GM18873 (cell line): ENCODE results near the gene FKBP15.
"Not testable (repeated sequence)": the region's sequence is repeated elsewhere in the genome, so short reads cannot be mapped to it uniquely, and the experiment has no call there.

Source experiments
- ATAC-seq: cut with Tn5 transposase; IDR thresholded peaks from one replicate; pipeline ENCODE4 v1.9.1; 2021; ENCODE audit warnings: mild to moderate bottlenecking, moderate library complexity, moderate number of reproducible peaks; ENCODE audit not compliant: unreplicated experiment, low FRiP score

Gene FKBP15

DNA sequence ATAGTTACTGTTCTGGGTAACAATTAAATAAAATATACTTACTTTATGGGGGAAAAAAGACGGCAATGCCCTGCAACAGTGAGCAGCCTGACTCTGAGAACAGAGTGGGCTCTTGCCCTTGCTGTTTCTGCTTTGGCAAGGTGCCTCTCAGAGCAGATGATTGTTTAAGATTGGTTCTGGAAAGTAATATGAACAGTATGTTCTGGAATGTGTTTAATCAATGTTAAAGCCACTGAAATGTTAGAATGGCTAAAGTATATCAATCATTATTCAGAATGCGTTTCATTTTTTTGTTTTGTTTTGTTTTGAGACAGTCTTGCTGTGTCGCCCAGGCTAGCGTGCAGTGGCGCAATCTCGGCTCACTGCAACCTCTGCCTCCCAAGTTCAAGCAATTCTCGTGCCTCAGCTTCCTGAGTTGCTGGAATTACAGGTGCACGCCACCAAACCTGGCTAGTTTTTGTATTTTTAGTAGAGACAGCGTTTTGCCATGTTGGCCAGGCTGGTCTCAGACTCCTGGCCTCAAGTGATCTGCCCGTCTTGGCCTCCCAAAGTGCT, 14.7 kb upstream of the FKBP15 start:
- not testable (repeated sequence) for ATAC-seq

DNA sequence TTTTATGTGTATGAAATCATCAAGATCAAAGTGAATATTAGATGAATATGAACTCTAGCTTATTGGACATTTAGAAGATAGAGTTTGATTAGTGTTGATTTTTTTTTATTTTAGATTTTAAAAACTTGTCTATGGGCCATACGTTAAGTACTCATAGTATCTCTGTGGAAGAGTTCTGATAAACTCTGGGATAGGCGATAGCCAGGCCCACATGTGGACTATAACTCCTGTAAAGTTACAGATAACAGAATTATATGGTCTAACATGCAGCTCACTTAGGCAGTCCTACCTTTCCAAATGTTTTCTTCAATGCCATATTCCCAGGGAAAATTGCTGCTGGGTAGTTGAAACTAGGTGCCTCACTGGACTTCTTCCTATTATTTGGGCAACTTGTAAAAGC, 10.6 kb upstream of the FKBP15 start:
- ATAC-seq: no peak

GRCh38 chr9:113228130-113228665, 7.1 kb upstream of the FKBP15 start:
- no peak for ATAC-seq

DNA sequence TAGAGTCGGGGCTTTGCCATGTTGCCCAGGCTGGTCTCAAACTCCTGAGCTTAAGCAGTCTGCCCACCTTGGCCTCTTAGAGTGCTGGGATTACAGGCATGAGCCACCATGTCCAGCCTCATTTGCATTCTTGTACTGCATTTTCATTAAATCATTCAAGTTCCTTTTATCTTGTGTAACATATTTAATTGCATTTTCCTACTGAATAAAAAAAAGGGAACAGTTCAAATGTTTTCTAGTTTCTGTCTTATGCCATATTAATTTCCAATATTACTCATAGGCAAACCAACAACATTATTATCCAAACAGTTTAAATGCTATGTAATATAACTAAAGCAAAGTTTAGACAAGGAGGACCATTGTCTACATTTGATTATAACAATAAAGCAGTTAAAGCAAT, 6.4 kb upstream of the FKBP15 start:
- ATAC-seq: no peak

DNA sequence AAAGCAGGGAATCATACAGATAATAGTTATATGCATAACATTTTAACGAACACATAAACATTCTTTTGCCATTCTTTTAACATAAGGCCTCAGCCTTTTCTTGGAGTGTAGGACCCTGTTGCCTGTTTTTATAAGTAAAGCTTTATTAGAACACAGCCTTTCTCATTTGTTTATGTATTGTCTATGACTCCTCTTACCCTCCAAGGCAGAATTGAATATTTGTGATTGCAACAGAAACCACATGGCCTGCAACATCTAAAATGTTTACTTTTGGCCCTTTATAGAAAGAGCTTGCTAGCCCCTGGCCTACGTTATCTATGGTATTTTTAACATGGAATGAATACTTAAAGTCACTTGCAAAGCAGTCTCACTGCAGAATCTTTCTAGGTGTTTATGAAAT, 2.9 kb upstream of the FKBP15 start:
- no peak for ATAC-seq

GRCh38 chr9:113222482-113222841, 1.4 kb upstream of the FKBP15 start:
- ATAC-seq: no peak

GRCh38 chr9:113221800-113222481, 864 bp upstream of the FKBP15 start:
- ATAC-seq: no peak

GRCh38 chr9:113220467-113221002, 542 bp downstream of the FKBP15 start:
- no peak for ATAC-seq

DNA sequence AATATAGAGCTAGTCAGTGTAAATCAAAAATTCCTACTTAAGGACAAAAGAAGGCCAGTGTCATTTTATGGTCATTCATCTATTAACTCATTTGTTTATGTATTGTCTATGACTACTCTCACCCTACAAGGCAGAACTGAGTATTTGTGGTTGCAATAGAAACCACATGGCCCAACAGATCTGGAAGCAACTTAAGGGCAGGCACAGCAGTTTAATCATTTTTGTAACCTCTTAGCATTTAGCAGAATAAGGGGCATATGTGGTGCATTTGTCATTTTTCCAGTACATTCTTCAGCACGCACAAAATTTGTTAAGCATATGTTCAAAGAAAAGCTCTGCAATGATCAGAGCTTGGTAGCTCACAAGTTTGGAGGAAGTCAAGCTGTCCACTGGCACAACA, 1.1 kb downstream of the FKBP15 start:
- ATAC-seq: peak; percentile 67

DNA sequence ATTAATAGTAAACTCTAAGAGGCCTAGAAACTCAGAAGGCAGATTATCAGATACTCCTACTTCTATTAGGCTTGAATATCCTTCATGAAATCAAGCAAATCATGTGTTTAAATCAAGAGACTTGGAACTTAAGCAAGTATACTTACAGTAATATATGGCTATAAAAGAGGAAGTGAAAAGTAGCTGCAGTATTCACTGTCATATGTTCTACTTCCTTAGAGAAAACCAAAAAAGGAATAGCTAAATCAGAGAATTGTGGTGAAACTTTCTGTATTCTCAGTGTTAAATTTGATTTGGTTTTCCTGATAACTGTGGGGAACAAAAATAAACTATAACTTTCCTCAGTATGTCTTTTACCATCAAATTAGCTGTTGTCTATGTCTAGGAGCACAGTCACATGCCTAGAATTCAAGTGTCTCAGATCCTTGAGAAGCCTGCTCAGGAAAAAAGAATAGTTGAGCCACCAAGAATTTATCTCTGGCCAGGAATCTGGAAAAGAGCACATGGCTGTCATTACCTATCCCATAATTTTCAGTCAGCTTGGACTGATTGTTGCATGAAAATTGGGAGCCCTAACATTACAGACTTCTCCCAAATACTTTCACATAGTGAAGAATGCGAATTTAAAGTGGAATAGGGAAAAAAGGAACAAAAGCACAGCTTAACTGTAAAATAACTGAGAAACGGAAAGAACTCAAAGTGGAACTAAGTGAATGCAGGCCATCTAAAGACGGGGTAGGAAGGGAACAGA, 1.7 kb downstream of the FKBP15 start:
- peak; percentile 37 for ATAC-seq

DNA sequence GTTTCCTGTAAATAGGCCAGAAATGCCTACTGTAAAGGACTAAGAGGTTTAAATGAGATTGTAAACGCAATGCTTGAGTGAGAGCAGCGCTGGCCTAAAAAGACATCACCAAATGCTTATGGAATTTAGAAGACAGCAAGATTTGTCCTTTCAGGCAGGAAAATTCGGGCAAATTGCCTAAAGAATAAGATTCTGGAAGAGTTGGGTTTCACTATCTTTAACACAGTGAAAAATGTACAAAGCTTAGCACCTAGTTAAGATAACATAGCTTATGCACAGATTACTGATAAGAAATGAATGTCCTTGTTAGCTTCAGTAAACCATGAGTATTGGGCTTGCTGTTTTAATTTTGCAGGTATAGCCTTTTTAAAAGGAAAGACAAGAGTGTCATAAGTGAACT, 4.7 kb downstream of the FKBP15 start:
- ATAC-seq: no peak

DNA sequence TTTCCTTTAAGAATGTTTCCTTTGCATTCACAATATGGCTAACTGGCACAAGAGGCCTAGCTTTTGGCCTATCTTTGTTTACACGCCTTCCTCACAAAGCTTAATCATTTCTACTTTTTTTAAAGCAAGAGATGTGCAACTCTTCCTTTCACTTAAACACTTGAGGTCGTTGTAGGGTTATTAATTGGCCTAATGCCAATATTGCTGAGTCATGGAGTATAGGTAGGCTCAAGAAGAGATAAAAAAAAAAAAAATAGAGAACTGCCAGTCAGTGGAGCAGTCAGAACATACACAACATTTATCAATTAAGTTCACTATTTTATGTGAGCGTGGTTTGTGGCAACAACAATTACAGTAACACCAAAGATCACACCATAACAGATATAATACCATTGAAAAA, 5.9 kb downstream of the FKBP15 start:
- no peak for ATAC-seq

GRCh38 chr9:113210815-113211214, 10.3 kb downstream of the FKBP15 start:
- ATAC-seq: no peak

- ATAC-seq: no peak
These were observed 15.2 kb downstream of the FKBP15 start for GRCh38 chr9:113205861-113206260.

DNA sequence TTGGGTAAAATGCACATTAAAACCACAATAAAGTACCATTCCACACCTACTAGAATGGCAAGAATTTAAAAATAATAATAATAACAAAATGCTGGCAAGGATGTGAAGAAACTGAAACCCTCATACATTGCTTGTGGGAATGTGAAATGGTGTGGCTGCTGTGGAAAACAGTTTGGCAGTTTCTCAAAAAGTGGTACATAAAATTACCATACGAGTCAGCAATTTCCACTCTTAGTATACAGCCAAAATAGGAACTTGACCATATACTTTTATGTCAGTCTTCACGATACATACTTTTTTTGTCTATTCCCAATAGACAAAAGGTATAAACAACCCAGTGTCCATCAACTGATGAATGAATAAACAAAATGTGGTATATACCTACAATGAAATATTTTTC, 15.6 kb downstream of the FKBP15 start:
- no peak for ATAC-seq

GRCh38 chr9:113199683-113200329, 21.3 kb downstream of the FKBP15 start:
- ATAC-seq: no peak

GRCh38 chr9:113192455-113192854, 28.6 kb downstream of the FKBP15 start:
- ATAC-seq: no peak

DNA sequence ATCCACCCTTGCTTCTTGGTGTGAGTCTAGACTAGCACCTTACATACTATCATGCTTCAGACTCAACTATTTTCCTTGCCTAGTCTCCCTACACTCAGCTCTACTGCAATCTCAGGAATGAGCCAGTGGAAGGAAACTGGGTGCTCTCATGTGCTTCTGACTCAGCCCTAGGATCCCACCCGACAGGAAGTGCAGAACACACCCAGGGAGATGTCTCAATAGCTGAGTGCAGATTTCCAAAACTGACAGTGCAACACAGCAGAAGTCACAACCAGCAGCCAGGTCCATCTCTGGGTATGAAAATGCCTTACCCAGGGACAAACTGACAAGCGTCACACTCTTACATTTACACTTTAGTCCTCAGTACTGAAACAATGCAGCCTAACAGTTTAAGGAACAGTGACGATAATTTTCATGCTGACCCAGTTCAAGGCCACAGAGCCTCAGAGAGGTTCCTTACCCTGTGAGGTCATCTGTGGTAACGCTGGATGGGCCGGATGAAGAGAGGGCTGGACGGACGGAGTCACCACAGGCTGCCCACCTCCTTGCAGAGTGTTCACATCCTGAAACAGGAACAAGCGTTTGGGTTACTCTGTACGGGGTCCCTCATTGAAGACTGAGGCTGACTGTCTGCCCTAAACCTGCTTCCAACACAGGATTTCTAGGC, 33.0 kb downstream of the FKBP15 start:
- no peak for ATAC-seq

DNA sequence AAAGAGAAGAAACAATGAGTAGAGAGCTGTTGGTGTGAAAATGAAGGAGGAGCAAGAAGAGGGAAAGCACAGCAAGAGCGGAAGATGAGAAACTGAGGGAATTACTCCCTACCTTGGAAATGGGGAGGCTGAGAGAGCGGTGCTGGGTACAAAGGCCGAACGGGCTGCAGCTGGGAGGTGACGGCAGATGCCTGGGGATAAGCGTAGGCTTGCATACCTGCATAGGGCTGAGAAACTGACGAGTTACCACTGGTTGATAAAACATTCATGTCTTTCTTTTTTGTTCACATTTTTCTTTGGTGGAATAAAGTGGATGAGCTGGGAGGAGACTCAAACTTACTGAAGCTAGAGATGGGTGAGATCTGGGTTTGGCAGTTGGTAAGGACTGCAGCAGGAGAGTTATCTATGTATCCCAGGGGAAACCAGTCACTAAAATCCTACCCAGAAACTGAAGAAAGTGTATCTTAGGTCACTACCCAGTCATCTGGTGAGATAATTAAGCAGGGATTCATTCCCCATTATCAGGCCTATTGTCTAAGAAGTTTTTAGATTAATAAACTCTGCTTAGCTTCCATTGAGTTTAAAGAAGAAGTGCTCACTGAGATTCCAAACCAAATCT, 34.8 kb downstream of the FKBP15 start:
- no peak for ATAC-seq

- no peak for ATAC-seq
These were observed 35.8 kb downstream of the FKBP15 start for GRCh38 chr9:113185271-113185670.
